ENCODE data around the gene GHITM.

DNA sequence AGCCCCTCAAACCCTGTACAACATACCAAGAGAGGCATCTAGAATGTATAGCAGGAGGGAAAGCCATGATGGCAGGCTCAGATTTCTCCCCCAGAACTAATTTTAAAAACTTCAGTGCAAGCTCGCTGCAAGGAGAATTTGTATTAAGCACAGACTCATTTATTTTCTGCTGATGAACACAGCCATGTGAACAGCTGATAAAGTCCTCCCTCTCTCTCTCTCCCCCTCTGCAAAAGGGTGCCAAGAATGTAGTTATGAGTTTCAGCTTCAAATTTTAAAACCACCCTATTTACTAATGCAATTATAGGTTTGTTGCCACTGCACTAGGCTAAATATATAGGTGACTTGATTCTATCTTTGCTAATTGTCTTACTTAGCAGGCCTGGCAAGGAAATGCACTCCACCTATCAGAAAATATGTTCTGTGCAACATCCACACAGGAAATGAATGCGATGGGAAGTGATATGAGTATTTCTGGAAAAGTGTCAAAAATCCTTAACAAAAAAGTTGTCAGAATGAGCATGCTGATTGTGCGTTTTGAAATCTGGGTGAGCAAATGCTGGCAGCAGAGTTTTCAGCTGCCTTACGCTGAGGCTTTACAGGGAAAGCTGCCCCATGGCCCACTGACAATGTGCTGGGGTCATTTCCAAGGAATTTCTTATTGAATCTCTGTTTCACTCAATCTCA lies 43.4 kb upstream of the GHITM start:
- no peak for TF ChIP-seq CTCF (IDR thresholded peaks at IDR 0.05)
- no peak for TF ChIP-seq POLR2A (IDR thresholded peaks at IDR 0.05)
